Activated naive CD4-positive, alpha-beta T cell treated with anti-CD3 and anti-CD28 coated beads, Interleukin-2, amount 10 ng/mL, durations not matched to agents 7 days and 5 days (primary cell): ENCODE measurements around the gene HDAC2.
"Not testable (repeated sequence)": the region's sequence is repeated elsewhere in the genome, so short reads cannot be mapped to it uniquely, and the experiment has no call there.

Experiments used
- CTCF ChIA-PET: fragments of 350-600 bp; sonication (Branson Sonifier 250); formaldehyde crosslinking; loops from one replicate; lab custom pipeline; 2021; ENCODE audit warnings: antibody characterized with exemption; lab: Charles Lee
- DNase-seq: peaks from one replicate; pipeline ENCODE4 v3.0.0-alpha.2; 2020
- H3K27ac Mint-ChIP-seq: one replicate; pipeline ENCODE4 v1.8.0; 2021; ENCODE audit warnings: mild to moderate bottlenecking, moderate library complexity, mixed read lengths
- H3K27me3 Mint-ChIP-seq: one replicate; pipeline ENCODE4 v1.8.0; 2021; ENCODE audit warnings: mild to moderate bottlenecking, mixed read lengths
- H3K36me3 Mint-ChIP-seq: one replicate; pipeline ENCODE4 v1.8.0; 2021; ENCODE audit warnings: mixed read lengths
- H3K4me1 Mint-ChIP-seq: one replicate; pipeline ENCODE4 v1.8.0; 2021; ENCODE audit warnings: mixed read lengths
- H3K4me3 Mint-ChIP-seq: one replicate; pipeline ENCODE4 v1.8.0; 2021; ENCODE audit warnings: mild to moderate bottlenecking, moderate library complexity, mixed read lengths
- H3K9me3 Mint-ChIP-seq: one replicate; pipeline ENCODE4 v1.8.0; 2021; ENCODE audit warnings: mixed read lengths

HDAC2 gene

DNA sequence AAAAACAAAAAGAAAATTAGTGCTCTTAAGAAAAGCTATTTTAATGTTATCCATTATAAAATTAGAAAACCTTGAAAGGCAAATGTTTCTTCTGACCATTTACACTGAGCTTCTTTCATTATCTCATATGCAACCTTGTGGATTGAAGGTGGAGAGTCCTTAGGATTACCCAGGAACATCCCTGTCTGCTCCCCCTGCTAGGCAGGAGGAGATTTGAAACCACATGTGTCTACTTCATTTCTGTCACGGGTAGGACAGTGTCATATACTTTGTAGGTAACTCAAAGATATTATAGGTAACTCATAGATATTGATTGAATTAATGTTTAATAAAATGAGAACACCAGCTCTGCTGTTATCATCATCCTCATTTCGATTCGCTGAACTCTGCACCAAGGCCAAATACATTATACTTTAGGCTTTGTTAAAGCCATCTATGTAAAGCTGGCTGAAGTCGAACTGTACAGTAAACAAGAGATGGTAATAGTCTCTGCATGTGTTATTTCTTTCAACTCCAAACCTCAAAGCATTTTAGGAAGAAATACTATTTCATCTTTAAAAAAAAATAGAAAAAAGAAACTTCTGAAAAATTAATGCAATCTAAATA lies 49.5 kb downstream of the HDAC2 start:
- no peak for DNase-seq
- Mint-ChIP-seq H3K27ac (no peak overlapping the region), H3K27me3 (peaks cover 6% of the 10 kb centered on the region), H3K4me1 (peaks cover 10% of the 10 kb centered on the region), H3K4me3 (no peak overlapping the region), H3K9me3 (no peaks in the 10 kb centered on the region), H3K36me3 (no peaks in the 10 kb centered on the region)
- CTCF ChIA-PET, result interaction anchor here (0.6 to 2.2 kb wide), 3 partner anchors 14 to 881 kb away, joined by 3 to 7 read pairs (median 6); no protein-coding TSS in a partner anchor

DNA sequence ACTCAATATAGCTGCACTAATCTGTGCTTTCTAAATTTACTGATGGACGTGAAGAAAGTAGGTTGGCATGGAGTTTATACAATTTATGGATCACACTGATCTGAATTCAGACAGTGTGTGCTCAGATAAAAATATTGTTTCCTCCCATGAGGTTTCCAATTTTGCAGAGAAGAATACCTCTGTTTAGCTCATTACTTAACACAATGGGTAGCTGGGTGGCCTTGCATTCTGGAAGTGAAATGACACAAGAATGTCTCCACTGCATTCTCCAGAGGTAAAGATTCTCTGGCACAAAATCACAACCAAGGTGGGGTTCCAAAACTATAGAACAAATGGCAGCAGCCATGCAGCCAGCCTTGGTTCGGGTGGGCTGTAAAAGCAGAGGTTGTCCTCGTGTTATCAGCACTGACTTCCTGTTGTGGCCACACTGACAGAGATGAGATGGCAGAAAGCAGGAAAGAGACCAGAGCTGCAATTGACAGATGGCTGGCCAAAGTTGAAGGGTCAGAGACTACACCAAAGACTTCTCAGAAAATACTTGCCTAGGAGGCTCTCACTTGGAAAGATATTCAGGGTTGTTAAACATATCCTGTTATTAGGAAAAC lies 50.2 kb downstream of the HDAC2 start:
- no peak for DNase-seq
- Mint-ChIP-seq H3K4me3 (no peak overlapping the region), H3K4me1 (peaks cover 10% of the 10 kb centered on the region), H3K36me3 (no peaks in the 10 kb centered on the region), H3K27ac (no peak overlapping the region), H3K9me3 (no peaks in the 10 kb centered on the region), H3K27me3 (peaks cover 6% of the 10 kb centered on the region)
- CTCF ChIA-PET, result interaction anchor here (0.6 to 2.2 kb wide), 4 partner anchors 13 to 881 kb away, joined by 3 to 7 read pairs (median 4); no protein-coding TSS in a partner anchor

DNA sequence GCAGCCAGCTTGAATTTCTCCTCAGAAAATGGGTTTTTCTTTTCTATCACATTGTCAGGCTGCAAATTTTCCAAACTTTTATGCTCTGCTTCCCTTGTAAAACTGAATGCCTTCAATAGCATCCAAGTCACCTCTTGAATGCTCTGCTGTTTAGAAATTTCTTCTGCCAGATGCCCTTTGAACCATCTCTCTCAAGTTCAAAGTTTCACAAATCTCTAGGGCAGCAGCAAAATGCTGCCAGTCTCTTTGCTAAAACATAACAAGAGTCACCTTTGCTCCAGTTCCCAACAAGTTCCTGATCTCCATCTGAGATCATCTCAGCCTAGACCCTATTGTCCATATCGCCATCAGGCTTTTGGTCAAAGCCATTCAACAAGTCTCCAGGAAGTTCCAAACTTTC lies 60.7 kb downstream of the HDAC2 start:
- not testable (repeated sequence) for H3K4me1 Mint-ChIP-seq

DNA sequence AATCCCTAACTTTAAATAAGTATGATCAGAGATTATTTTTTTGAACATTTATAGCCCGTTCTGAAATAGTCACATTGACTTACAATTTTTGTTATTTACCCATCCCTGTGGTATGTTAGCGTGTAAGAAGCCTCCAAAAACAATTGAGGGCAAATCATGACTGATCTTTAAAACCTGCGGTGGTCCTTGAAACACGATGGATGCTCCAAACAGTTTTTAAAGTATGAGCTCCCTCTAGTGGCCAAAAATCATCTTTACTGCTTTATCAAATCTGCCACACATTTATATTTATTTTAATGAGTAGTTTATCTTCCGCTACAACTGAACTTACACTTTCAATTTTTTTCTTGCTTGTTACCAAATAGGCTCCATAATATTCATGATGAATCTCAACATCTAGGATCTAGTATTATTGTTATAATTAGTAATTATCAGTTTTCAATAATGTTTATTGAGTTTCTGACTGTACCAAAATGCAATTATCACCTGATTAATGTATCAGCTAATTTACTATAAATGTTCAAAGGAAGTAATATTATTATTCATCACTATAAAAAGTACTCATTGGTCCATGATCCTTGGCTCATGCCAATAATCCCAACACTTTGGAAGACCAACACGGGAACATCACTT lies 61.6 kb downstream of the HDAC2 start:
- CTCF ChIA-PET, result interaction anchor here (0.6 to 1.7 kb wide), 6 partner anchors 9 to 297 kb away, joined by 3 to 6 read pairs (median 4); no protein-coding TSS in a partner anchor
- H3K4me3 Mint-ChIP-seq, result no peak overlapping the region
- no peak overlapping the region for H3K27ac Mint-ChIP-seq
- no peaks in the 10 kb centered on the region for H3K9me3 Mint-ChIP-seq
- peaks cover 5% of the 10 kb centered on the region for H3K27me3 Mint-ChIP-seq
- DNase-seq, result no peak
- H3K36me3 Mint-ChIP-seq, result no peaks in the 10 kb centered on the region
- no peaks in the 10 kb centered on the region for H3K4me1 Mint-ChIP-seq

More for the DNA sequence above, 60.7 kb downstream of the HDAC2 start:
- CTCF ChIA-PET, result interaction anchor here (1.5 to 1.7 kb wide), 3 partner anchors 8 to 31 kb away, joined by 3 to 6 read pairs (median 5); no protein-coding TSS in a partner anchor
- H3K27ac Mint-ChIP-seq, H3K36me3 Mint-ChIP-seq, H3K4me3 Mint-ChIP-seq, H3K9me3 Mint-ChIP-seq, H3K27me3 Mint-ChIP-seq, DNase-seq: not testable (repeated sequence)

DNA sequence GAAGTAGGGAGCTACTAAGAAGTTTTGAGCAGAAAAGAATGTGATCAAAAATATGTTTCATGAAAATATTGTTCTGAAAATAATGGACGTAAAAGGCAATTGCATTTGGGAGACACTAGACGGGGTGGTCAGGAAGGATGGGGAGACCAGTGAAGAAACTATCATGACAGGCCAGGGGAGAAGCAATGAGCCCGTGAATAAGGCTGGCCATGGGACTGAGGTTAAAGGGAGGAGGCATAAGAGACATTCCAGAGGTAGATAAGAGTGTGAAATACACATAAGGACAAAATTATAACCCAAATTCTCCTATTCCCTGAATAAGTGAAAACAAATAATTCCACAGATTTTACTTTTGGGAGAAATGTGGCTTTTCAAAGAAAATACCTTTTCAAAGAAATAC lies 62.1 kb downstream of the HDAC2 start:
- Mint-ChIP-seq H3K4me1 (no peaks in the 10 kb centered on the region), H3K36me3 (no peaks in the 10 kb centered on the region), H3K9me3 (no peaks in the 10 kb centered on the region), H3K27ac (no peak overlapping the region), H3K27me3 (peaks cover 4% of the 10 kb centered on the region), H3K4me3 (no peak overlapping the region)
- CTCF ChIA-PET, result interaction anchor here (0.6 to 2.4 kb wide), 9 partner anchors 10 to 296 kb away, joined by 3 to 7 read pairs (median 4); no protein-coding TSS in a partner anchor
- DNase-seq, result no peak

DNA sequence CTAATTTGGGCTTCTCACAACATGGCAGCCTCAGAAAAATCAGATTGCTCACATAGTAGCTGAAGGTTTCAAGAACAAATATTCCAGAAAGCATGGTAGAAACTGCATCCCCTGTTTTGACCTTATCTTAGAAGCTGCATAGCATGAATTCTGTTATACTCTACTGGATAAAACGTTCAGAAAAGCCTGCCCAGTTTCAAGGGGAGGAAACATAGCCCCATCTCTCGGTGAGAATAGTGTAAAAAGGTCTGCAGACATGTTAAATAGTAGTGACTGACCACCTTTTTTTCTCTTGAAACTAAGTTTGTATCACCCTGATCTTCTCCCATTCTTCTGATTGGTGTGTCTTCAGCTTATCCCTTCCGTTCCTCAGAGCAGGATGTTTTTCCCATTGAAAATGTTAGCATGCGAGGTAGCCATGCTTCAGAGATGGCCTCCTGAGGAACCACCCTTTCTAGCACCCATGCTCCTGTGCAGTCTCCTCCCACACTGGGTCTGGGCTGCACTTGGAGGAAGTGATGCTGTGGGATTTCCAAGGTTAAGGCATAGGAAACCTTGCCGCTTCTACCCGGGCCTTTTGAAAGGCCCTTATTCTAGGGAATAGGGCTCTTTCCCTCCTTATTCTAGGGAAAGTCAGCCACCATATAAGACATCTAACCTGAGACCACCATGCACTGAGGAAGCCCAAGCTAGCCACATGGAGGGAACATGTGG lies 63.7 kb downstream of the HDAC2 start:
- CTCF ChIA-PET, result interaction anchor here (0.6 to 2.4 kb wide), 3 partner anchors 13 to 38 kb away, joined by 3 to 7 read pairs (median 3); no protein-coding TSS in a partner anchor
- no peak for DNase-seq
- no peaks in the 10 kb centered on the region for H3K4me1 Mint-ChIP-seq
- no peak overlapping the region for H3K27ac Mint-ChIP-seq
- H3K4me3 Mint-ChIP-seq, result no peak overlapping the region
- no peaks in the 10 kb centered on the region for H3K36me3 Mint-ChIP-seq
- no peaks in the 10 kb centered on the region for H3K9me3 Mint-ChIP-seq
- no peaks in the 10 kb centered on the region for H3K27me3 Mint-ChIP-seq

DNA sequence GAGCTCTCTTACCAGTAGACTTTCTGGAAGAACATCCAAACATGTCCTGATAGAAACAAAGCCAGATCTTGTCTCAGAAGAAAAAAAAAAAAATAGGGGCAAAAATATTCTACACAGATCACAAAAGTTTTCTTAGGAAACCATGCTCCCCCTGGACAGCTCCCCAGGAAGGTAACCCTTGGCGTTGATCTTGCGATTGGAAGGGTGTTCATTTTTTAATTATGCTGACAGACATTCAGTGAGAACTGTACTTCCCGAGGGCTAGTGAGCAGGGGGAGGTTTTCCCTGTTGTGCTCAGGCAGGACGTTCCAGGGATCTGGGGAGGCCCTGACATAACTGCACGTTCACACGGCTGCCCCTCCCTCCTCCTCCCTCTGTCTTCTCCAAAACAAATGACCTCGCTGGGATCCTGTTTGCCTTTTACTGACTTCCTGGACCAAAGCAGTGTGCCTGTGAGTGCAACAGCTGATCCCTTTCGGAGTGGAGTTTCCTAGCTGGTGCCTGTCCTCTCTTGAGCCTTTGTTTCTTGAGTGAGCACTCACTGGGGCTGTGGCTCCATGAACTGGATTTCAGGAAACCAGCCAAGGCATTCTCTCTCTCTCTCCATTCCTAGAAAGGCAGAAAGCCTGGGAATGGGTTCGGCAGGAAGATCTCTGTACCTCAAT lies 67.2 kb downstream of the HDAC2 start:
- H3K4me3 Mint-ChIP-seq, result no peak overlapping the region
- DNase-seq, result no peak
- no peaks in the 10 kb centered on the region for H3K4me1 Mint-ChIP-seq
- no peaks in the 10 kb centered on the region for H3K9me3 Mint-ChIP-seq
- no peak overlapping the region for H3K27ac Mint-ChIP-seq
- peaks cover 10% of the 10 kb centered on the region for H3K27me3 Mint-ChIP-seq
- CTCF ChIA-PET, result no interaction called here
- H3K36me3 Mint-ChIP-seq, result no peaks in the 10 kb centered on the region

DNA sequence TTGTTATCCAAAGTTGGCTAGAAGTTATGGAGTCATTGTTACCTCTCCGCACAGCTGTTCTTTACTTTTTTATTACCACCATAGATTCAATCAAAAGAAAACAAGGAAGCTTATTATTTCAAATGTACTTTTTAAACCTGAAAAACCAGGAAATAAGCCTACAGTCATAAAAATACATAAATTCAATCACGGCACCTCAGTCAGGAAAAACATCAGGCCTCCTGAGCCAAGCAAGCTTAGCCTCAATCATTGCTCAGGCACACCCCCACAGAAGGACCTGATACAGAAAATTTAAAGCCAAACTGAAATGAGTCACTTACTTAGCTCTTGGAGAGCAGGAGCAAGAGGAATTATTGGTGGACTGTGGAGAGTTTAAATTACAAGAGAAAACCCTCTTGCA lies 69.5 kb downstream of the HDAC2 start:
- CTCF ChIA-PET, result no interaction called here
- DNase-seq, result no peak
- H3K36me3 Mint-ChIP-seq, result no peaks in the 10 kb centered on the region
- no peaks in the 10 kb centered on the region for H3K4me1 Mint-ChIP-seq
- no peak overlapping the region for H3K27ac Mint-ChIP-seq
- H3K9me3 Mint-ChIP-seq, result no peaks in the 10 kb centered on the region
- H3K4me3 Mint-ChIP-seq, result no peak overlapping the region
- peaks cover 10% of the 10 kb centered on the region for H3K27me3 Mint-ChIP-seq

DNA sequence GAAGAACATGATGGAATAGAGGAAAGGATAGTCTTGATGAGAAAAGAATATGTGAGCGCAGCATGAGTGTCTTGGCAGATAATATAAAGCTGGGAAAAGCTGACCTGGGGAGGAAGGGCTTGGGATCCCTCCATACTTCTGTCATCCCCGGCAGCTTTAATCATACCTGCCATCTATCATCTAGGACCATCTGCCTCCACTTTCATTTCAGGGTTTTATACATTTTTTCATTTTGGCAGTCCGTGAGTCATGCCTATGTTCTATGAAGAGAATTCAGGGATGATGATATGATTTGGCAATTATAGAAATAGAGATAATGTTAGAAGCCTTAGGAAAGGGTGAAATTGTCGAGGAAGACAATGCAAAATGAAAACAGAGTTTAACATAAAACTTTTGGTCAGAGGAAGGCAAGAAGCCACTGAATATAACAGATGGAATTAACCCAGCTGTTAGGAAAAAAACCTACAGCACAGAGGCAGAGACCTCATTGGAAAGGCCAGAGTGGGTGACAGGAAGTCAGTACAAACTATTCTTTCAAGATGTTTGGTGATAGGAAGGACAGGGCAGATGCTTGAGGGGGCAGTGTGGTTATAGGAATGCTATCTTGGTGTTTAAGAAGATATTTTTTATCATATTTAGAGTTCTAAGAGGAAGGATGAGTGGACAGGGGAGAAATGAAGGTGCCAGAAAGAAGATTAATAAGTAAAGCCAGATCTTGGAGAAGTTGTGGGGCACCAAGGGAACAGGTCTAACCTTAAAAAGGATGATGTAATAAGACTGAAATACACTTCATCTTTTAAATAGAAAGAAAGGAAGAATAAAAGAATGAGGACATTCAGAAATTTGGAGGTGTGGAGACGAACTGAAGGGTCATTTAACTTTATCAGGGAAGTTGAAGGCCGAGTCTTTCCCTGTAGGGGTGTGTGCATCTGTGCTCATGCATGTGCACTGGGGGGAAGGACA lies 76.0 kb downstream of the HDAC2 start:
- Mint-ChIP-seq H3K9me3 (no peaks in the 10 kb centered on the region), H3K27me3 (peaks cover 8% of the 10 kb centered on the region), H3K27ac (no peak overlapping the region), H3K4me1 (no peaks in the 10 kb centered on the region), H3K4me3 (no peak overlapping the region), H3K36me3 (no peaks in the 10 kb centered on the region)
- no peak for DNase-seq
- CTCF ChIA-PET, result no interaction called here

DNA sequence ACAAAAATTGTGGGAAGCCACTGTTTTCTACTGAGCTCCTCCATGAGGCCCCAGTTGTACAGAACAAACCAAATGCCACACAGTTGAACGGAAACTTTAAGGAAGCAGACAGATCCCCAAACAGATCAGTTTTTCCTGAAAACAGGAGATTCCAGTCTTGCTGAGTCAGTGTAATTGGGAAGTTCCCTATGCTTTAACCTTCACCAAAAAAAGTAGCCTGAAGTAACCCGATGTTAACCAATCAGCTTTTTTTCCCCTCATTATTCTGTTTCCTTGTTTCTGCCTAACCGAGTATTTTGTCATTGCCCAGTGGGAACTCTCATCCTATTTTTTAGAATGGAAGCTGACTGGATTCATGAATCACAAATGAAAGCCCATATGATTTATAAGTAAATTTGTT lies 77.1 kb downstream of the HDAC2 start:
- H3K36me3 Mint-ChIP-seq, result no peaks in the 10 kb centered on the region
- no peak for DNase-seq
- no peak overlapping the region for H3K4me3 Mint-ChIP-seq
- H3K4me1 Mint-ChIP-seq, result no peaks in the 10 kb centered on the region
- no peaks in the 10 kb centered on the region for H3K9me3 Mint-ChIP-seq
- no peak overlapping the region for H3K27ac Mint-ChIP-seq
- CTCF ChIA-PET, result interaction anchor here (0.6 kb wide), 1 partner anchor 13 kb away, joined by 3 read pairs; no protein-coding TSS in a partner anchor
- no peaks in the 10 kb centered on the region for H3K27me3 Mint-ChIP-seq

DNA sequence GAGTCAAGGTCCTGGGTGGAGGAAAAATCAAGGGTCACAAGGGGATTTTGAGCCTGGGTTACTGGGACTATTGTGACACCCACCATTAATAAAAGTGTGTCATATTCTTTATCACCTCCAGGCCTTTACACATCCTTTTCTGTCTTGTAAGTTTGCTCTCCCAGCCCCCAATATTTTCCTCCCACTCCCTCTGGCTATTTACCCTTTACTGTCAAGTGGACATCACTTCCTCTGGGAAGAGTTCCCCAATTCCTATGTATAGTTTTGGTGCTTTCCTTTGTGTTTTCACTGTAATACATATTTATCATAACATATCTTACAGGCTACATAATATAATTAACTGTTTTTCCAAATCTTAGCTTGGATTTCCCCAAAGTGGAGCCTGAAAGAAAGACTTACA lies 77.5 kb downstream of the HDAC2 start:
- DNase-seq, result no peak
- peaks cover 3% of the 10 kb centered on the region for H3K27me3 Mint-ChIP-seq
- CTCF ChIA-PET, result interaction anchor here (0.6 kb wide), 1 partner anchor 13 kb away, joined by 3 read pairs; no protein-coding TSS in a partner anchor
- H3K9me3 Mint-ChIP-seq, result no peaks in the 10 kb centered on the region
- no peaks in the 10 kb centered on the region for H3K4me1 Mint-ChIP-seq
- H3K27ac Mint-ChIP-seq, result no peak overlapping the region
- H3K4me3 Mint-ChIP-seq, result no peak overlapping the region
- no peaks in the 10 kb centered on the region for H3K36me3 Mint-ChIP-seq

DNA sequence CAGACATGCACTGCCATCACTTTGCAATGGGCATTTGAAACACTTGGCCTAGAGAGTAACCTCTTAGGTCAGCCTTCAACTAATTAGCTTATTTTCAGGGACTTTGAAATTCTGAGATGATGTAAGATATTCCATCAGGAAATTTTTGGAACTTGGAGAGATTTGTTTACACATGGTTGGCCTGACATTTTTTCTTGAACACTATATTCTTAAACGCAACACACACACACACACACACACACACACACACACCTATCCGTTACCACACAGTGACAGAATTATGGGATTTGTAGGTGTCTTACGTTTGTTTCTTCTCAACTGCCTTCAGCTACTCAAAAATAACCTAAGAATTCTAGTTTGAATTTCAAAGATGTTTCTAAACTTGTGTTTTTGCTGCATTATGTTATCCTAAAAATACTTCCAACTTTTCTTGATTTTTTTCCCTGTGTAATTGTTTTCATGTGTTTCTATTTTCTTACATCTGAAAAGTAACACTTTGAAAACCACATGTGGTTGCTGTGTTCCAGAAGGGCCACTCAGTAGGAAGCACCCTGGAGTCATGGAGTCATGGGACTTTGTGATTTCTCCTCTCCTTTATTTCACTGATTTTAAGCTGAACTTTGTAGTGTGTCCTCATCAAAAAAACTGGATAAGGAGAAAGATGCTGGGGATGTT lies 81.9 kb downstream of the HDAC2 start:
- H3K4me3 Mint-ChIP-seq, result no peak overlapping the region
- no peak for DNase-seq
- no peaks in the 10 kb centered on the region for H3K36me3 Mint-ChIP-seq
- no peaks in the 10 kb centered on the region for H3K4me1 Mint-ChIP-seq
- no peak overlapping the region for H3K27ac Mint-ChIP-seq
- CTCF ChIA-PET, result interaction anchor here (0.7 kb wide), 1 partner anchor 154 kb away, joined by 3 read pairs; no protein-coding TSS in a partner anchor
- H3K9me3 Mint-ChIP-seq, result no peaks in the 10 kb centered on the region
- H3K27me3 Mint-ChIP-seq, result peaks cover 11% of the 10 kb centered on the region
